ENCODE measurements around the gene PLOD2. TPM values are rescaled to one million over a fixed set of nuclear protein-coding genes. Genes with fewer than 3 reads are reported as not detected.
A peak's percentile ranks its signal among the peaks of the same experiment; 100 is the strongest.

PLOD2 gene
- total RNA-seq, 1 donor from 2014 or later: 208 TPM

GRCh38 chr3:146065573-146066006 lies 95.4 kb downstream of the PLOD2 start:
- Mint-ChIP-seq H3K4me1 (ENCODE audit: low read depth) (peaks cover 38% of the 10 kb centered on the region), H3K27ac (ENCODE audit: unreplicated experiment) (peak overlapping the region; percentile 32), H3K4me3 (ENCODE audit: unreplicated experiment) (no peak overlapping the region), H3K36me3 (ENCODE audit: low read depth) (peaks cover 14% of the 10 kb centered on the region), H3K9me3 (ENCODE audit: low read depth) (no peaks in the 10 kb centered on the region), H3K27me3 (ENCODE audit: low read depth) (no peaks in the 10 kb centered on the region)
- no peak for DNase-seq (ENCODE audit: low spot score)
- TF ChIP-seq CTCF (IDR thresholded peaks at IDR 0.05): peak; percentile 97

GRCh38 chr3:146058241-146058640 lies 102.7 kb downstream of the PLOD2 start:
- TF ChIP-seq CTCF (IDR thresholded peaks at IDR 0.05): no peak
- H3K36me3 Mint-ChIP-seq (ENCODE audit: low read depth): peaks cover 9% of the 10 kb centered on the region
- no peak for DNase-seq (ENCODE audit: low spot score)
- H3K4me1 Mint-ChIP-seq (ENCODE audit: low read depth): peaks cover 9% of the 10 kb centered on the region
- no peak overlapping the region for H3K27ac Mint-ChIP-seq (ENCODE audit: unreplicated experiment)
- H3K9me3 Mint-ChIP-seq (ENCODE audit: low read depth): no peaks in the 10 kb centered on the region
- H3K4me3 Mint-ChIP-seq (ENCODE audit: unreplicated experiment): no peak overlapping the region
- no peaks in the 10 kb centered on the region for H3K27me3 Mint-ChIP-seq (ENCODE audit: low read depth)

- Mint-ChIP-seq H3K9me3 (ENCODE audit: low read depth) (no peaks in the 10 kb centered on the region), H3K4me1 (ENCODE audit: low read depth) (peaks cover 3% of the 10 kb centered on the region), H3K4me3 (ENCODE audit: unreplicated experiment) (no peak overlapping the region), H3K27ac (ENCODE audit: unreplicated experiment) (no peak overlapping the region), H3K36me3 (ENCODE audit: low read depth) (peaks cover 2% of the 10 kb centered on the region), H3K27me3 (ENCODE audit: low read depth) (no peaks in the 10 kb centered on the region)
- TF ChIP-seq CTCF (IDR thresholded peaks at IDR 0.05): no peak
- no peak for DNase-seq (ENCODE audit: low spot score)
Measured at GRCh38 chr3:146052791-146053310, 108.1 kb downstream of the PLOD2 start.

- Mint-ChIP-seq H3K4me1 (ENCODE audit: low read depth) (peaks cover 3% of the 10 kb centered on the region), H3K36me3 (ENCODE audit: low read depth) (peaks cover 2% of the 10 kb centered on the region), H3K4me3 (ENCODE audit: unreplicated experiment) (no peak overlapping the region), H3K27me3 (ENCODE audit: low read depth) (no peaks in the 10 kb centered on the region), H3K27ac (ENCODE audit: unreplicated experiment) (no peak overlapping the region), H3K9me3 (ENCODE audit: low read depth) (no peaks in the 10 kb centered on the region)
- no peak for DNase-seq (ENCODE audit: low spot score)
- no peak for TF ChIP-seq CTCF (IDR thresholded peaks at IDR 0.05)
Measured at GRCh38 chr3:146052056-146052790, 108.8 kb downstream of the PLOD2 start.

GRCh38 chr3:146050691-146051090 lies 110.3 kb downstream of the PLOD2 start:
- Mint-ChIP-seq H3K27ac (ENCODE audit: unreplicated experiment) (no peak overlapping the region), H3K4me1 (ENCODE audit: low read depth) (peaks cover 3% of the 10 kb centered on the region), H3K36me3 (ENCODE audit: low read depth) (peaks cover 6% of the 10 kb centered on the region), H3K4me3 (ENCODE audit: unreplicated experiment) (no peak overlapping the region), H3K27me3 (ENCODE audit: low read depth) (no peaks in the 10 kb centered on the region), H3K9me3 (ENCODE audit: low read depth) (no peaks in the 10 kb centered on the region)
- no peak for DNase-seq (ENCODE audit: low spot score)
- no peak for TF ChIP-seq CTCF (IDR thresholded peaks at IDR 0.05)
